ENCODE data around the gene EIF1AY. TPM values are rescaled to one million over a fixed set of nuclear protein-coding genes. Genes with fewer than 3 reads are reported as not detected.

EIF1AY gene
- total RNA-seq, 1 experiment from 2014 or later = not detected

- H3K9me3 Mint-ChIP-seq (ENCODE audit: unreplicated experiment) = no peaks in the 10 kb centered on the region
- H3K27me3 Mint-ChIP-seq (ENCODE audit: insufficient read depth, unreplicated experiment) = no peaks in the 10 kb centered on the region
- CTCF ChIA-PET = no interaction called here
- H3K4me3 Mint-ChIP-seq (ENCODE audit: unreplicated experiment) = no peak overlapping the region
- no peaks in the 10 kb centered on the region for H3K36me3 Mint-ChIP-seq (ENCODE audit: insufficient read depth, unreplicated experiment)
- no peak overlapping the region for H3K27ac Mint-ChIP-seq (ENCODE audit: low read depth, unreplicated experiment)
- no peak for TF ChIP-seq CTCF (IDR thresholded peaks at IDR 0.05; ENCODE audit: unreplicated experiment)
- no TSS peak for BruUV-seq (replicated peaks)
- H3K4me1 Mint-ChIP-seq (ENCODE audit: insufficient read depth, unreplicated experiment) = no peaks in the 10 kb centered on the region
- POLR2A ChIA-PET = no interaction called here
- intact Hi-C loops (cut with micrococcal nuclease) = no loop called here
- no peak for DNase-seq (ENCODE audit: unreplicated experiment)
These were observed 930 bp downstream of the EIF1AY start for GRCh38 chrY:20576506-20576905.

GRCh38 chrY:20578206-20578605 lies 2.6 kb downstream of the EIF1AY start:
- Mint-ChIP-seq H3K27me3 (ENCODE audit: insufficient read depth, unreplicated experiment) (no peaks in the 10 kb centered on the region), H3K27ac (ENCODE audit: low read depth, unreplicated experiment) (no peak overlapping the region), H3K36me3 (ENCODE audit: insufficient read depth, unreplicated experiment) (no peaks in the 10 kb centered on the region), H3K9me3 (ENCODE audit: unreplicated experiment) (no peaks in the 10 kb centered on the region), H3K4me3 (ENCODE audit: unreplicated experiment) (no peak overlapping the region), H3K4me1 (ENCODE audit: insufficient read depth, unreplicated experiment) (no peaks in the 10 kb centered on the region)
- no TSS peak for BruUV-seq (replicated peaks)
- intact Hi-C loops (cut with micrococcal nuclease) = no loop called here
- TF ChIP-seq CTCF (IDR thresholded peaks at IDR 0.05; ENCODE audit: unreplicated experiment) = no peak
- POLR2A ChIA-PET = no interaction called here
- CTCF ChIA-PET = no interaction called here
- no peak for DNase-seq (ENCODE audit: unreplicated experiment)

- Mint-ChIP-seq H3K36me3 (ENCODE audit: insufficient read depth, unreplicated experiment) (no peaks in the 10 kb centered on the region), H3K4me3 (ENCODE audit: unreplicated experiment) (no peak overlapping the region), H3K9me3 (ENCODE audit: unreplicated experiment) (no peaks in the 10 kb centered on the region), H3K4me1 (ENCODE audit: insufficient read depth, unreplicated experiment) (no peaks in the 10 kb centered on the region), H3K27ac (ENCODE audit: low read depth, unreplicated experiment) (no peak overlapping the region), H3K27me3 (ENCODE audit: insufficient read depth, unreplicated experiment) (no peaks in the 10 kb centered on the region)
- no TSS peak for BruUV-seq (replicated peaks)
- no peak for TF ChIP-seq CTCF (IDR thresholded peaks at IDR 0.05; ENCODE audit: unreplicated experiment)
- CTCF ChIA-PET = no interaction called here
- intact Hi-C loops (cut with micrococcal nuclease) = no loop called here
- no peak for DNase-seq (ENCODE audit: unreplicated experiment)
- POLR2A ChIA-PET = no interaction called here
These were observed 6.1 kb downstream of the EIF1AY start for GRCh38 chrY:20581687-20582086.

GRCh38 chrY:20586161-20586560 lies 10.6 kb downstream of the EIF1AY start:
- Mint-ChIP-seq H3K27me3 (ENCODE audit: insufficient read depth, unreplicated experiment) (no peaks in the 10 kb centered on the region), H3K36me3 (ENCODE audit: insufficient read depth, unreplicated experiment) (no peaks in the 10 kb centered on the region), H3K4me3 (ENCODE audit: unreplicated experiment) (no peak overlapping the region), H3K9me3 (ENCODE audit: unreplicated experiment) (no peaks in the 10 kb centered on the region), H3K27ac (ENCODE audit: low read depth, unreplicated experiment) (no peak overlapping the region), H3K4me1 (ENCODE audit: insufficient read depth, unreplicated experiment) (no peaks in the 10 kb centered on the region)
- POLR2A ChIA-PET = no interaction called here
- intact Hi-C loops (cut with micrococcal nuclease) = no loop called here
- no peak for TF ChIP-seq CTCF (IDR thresholded peaks at IDR 0.05; ENCODE audit: unreplicated experiment)
- CTCF ChIA-PET = no interaction called here
- no TSS peak for BruUV-seq (replicated peaks)
- DNase-seq (ENCODE audit: unreplicated experiment) = no peak

Other genes with a start within 250 kb of the EIF1AY start
- gene RPS4Y2, start 180.3 kb downstream of the EIF1AY start, total RNA-seq (2022) = not detected in 2 replicates